HCT116 (cell line): ENCODE data around the gene CLVS2.

ENCODE experiments used
- POLR2AphosphoS5 ChIP-seq: IDR thresholded peaks from 2 replicates; pipeline ENCODE4 v1.6.1; 2011; ENCODE audit warnings: mild to moderate bottlenecking, low read depth, low read length, moderate library complexity
- SP1 ChIP-seq: IDR thresholded peaks from 2 replicates; pipeline ENCODE4 v1.6.1; 2012; ENCODE audit warnings: low read depth

- TF ChIP-seq POLR2AphosphoS5 (no peak), SP1 (no peak)
Observed at GRCh38 chr6:123016431-123017103, 20.5 kb downstream of the CLVS2 start.
